Stimulated activated CD8-positive, alpha-beta memory T cell treated with anti-CD3 and anti-CD28 coated beads, Interleukin-15, amount 100 ng/mL, for 24 hours (primary cell): ENCODE data around the gene SMYD1.
A peak's percentile ranks its signal among the peaks of the same experiment; 100 is the strongest.

Experiments used
- DNase-seq: peaks from one replicate; pipeline ENCODE4 v3.0.0-alpha.2; 2020; ENCODE audit warnings: low read depth

Gene SMYD1

DNA sequence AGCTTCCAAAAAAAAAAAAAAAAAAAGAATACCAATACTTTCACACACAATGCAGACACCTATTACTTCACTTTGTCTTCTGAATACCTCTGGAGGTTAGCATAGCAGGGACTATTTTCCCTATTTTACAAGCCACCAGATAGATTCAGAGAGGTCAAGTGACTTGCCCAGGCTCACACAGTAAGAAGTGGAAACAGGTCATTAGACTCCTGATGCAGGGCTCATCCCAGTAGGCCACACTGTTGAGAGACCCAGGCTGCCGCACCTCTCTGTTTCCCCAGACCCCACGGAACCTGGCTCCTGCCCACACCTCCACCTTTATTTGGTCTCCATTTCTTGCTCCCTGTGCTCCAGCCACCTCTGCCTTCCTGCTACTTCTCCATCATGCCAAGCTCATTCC is 19.4 kb downstream of the SMYD1 start:
- no peak for DNase-seq

DNA sequence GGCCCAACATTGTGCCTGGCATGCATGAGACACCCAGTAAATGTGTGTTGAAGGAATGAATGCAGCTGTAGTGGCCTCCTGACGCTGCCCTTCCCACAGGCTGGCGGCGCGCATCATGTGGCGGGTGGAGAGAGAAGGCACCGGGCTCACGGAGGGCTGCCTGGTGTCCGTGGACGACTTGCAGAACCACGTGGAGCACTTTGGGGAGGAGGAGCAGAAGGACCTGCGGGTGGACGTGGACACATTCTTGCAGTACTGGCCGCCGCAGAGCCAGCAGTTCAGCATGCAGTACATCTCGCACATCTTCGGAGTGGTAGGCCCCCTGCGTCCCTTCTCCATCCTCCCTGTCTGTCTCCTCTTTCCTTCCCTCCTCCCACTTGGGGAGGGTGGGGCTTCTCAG is 20.1 kb downstream of the SMYD1 start:
- no peak for DNase-seq

GRCh38 chr2:88088999-88089398 is 21.4 kb downstream of the SMYD1 start:
- DNase-seq = no peak

GRCh38 chr2:88090446-88091283 is 23.0 kb downstream of the SMYD1 start:
- DNase-seq = peak; percentile 1

- no peak for DNase-seq
Measured at GRCh38 chr2:88091943-88092342, 24.3 kb downstream of the SMYD1 start.

DNA sequence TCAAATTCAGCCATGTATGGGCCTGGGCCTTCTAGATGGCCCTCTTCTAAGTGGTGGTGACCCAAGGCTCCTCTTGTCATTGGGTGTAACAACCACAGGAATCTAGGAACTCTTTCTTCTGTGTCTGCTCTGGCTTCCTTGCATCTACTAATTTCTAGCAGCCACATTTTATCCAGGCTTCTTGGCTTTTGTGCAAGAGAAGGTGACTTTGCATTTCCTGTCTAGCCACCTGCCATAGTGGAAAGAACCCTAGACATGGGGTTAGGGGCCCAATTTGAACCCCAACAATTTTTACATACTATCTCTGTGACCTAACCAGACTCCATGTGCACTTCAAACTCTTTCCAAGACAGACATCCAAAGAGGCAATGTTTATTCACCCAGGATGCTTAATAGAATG is 25.1 kb downstream of the SMYD1 start:
- no peak for DNase-seq

- DNase-seq = no peak
Measured at GRCh38 chr2:88095022-88095421, 27.4 kb downstream of the SMYD1 start.

DNA sequence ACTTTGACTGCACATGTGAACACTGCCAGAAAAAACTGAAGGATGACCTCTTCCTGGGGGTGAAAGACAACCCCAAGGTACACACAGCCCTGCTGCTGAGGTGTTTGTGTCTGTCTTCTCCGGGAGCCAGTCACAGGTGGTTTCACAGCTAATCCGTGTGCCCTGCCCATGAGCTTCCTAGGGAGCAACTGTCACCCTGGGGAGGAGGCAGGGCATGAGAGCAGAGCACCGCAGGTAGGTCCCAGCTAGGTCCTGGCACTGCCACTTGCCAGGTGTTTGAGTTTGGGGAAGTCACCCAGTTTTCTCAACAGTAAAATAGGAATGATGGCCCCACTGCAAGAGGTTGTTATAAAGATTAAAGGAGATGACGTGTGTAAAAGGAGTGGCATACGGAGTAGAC is 29.1 kb downstream of the SMYD1 start:
- DNase-seq = no peak

DNA sequence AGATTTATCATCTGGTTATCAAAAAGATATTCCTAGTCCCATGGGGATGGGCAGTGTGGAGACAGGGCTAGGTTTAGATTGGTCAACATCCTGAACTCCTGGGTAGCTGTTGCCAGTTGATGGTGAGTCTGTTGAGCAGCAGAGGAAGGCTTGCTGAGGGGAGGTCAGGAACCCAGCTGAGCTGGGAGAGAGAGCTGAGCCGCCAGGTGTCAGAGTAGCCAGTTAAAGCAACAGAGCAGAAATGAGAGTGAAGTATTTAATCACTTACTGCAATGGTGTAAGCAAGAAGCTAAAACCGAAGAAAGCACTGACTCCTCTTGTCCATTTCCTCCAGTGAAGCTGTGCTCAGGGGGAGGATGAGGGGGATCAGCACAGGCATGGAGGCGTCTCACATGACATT is 29.6 kb downstream of the SMYD1 start:
- no peak for DNase-seq

DNA sequence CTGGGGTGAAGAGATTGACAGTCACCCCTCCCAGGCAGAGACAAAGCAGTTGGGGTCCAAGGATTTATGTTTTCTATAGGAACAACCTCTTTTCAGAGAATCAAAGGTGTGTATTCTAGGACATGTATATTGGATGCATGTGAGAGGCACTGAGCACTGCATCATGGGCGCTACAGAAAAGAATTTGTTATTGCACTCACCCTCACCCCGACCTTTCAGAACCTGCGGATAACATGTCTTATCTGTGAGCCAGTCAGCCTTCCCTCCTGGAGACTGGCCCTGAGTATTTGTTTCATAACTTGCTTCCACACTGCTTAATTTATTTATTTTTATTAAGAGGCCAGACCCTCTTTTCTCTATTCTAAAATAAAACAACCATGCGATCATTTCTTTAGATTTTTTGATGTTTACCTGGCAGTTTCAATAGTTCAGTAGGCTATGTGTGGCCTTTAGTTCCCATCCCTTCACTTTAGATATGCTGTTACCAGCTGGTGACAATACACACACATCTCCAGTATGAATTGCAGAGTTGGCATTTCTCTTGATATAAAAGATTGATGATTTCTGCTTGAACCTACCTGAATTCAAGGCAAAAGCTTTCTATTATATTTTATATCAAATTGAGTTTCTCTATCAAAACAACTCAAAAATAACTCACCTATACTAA is 30.4 kb downstream of the SMYD1 start:
- DNase-seq = no peak

DNA sequence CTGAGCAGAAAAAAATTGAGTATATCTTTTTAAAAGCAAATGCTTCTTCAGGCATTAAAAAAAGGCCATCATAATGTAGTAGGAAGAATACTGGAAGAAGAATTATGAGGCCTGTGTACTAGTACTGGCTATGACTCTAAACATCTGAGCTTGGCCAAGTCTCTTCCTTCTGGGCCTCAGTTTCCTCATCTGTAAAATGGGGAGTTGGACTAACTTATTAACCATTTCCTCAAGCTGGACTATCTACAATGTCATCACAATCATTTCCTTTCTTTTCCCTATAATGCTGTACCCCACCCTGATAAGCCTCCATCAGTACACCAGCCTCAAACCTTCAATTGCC is 30.9 kb downstream of the SMYD1 start:
- no peak for DNase-seq

GRCh38 chr2:88099798-88100488 is 32.3 kb downstream of the SMYD1 start:
- no peak for DNase-seq

GRCh38 chr2:88100489-88100858 is 32.8 kb downstream of the SMYD1 start:
- no peak for DNase-seq

GRCh38 chr2:88108796-88109195 is 41.2 kb downstream of the SMYD1 start:
- DNase-seq = no peak

DNA sequence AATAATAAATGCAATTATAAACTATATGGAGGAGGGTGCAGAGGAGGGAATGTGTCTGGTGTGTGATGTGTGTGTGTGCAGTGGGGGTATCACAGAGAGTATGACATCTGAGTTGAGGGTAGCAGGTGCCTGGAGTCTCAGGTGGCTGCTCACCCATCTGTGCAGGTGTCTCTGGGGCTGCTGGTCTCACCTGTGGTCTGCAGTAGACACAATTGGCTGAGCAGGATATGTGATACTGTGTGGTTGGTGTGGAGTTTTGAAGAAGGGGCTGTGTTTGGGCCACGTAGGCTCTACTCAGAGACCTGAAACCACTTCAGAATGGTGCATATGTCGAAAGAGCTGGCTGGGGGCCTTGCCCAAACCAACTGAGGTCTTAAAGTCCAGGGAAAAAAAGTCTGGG is 43.2 kb downstream of the SMYD1 start:
- no peak for DNase-seq

- no peak for DNase-seq
Measured at GRCh38 chr2:88113069-88113468, 45.4 kb downstream of the SMYD1 start.

DNA sequence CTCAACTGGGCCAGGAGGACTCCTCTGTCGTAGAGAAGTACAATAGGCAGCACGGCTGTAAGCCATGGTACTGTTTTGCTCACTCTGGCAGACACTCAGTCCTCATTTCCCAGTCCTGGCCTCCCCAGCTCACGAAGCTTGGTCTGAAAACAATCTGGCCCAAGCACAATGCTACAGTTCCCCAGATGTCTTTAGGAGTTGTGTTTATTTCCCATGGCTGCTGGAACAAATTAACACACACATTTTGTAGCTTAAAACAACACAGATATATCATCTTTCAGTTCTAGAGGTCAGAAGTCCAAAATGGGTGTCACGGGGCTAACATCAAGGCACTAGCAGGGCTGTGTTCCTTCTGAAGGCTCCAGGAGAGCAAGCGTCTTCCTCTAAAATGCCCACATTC is 47.3 kb downstream of the SMYD1 start:
- DNase-seq = no peak

GRCh38 chr2:88115825-88116518 is 48.3 kb downstream of the SMYD1 start:
- no peak for DNase-seq

GRCh38 chr2:88116669-88117432 is 49.2 kb downstream of the SMYD1 start:
- DNase-seq = no peak

GRCh38 chr2:88117973-88118372 is 50.3 kb downstream of the SMYD1 start:
- DNase-seq = no peak

- no peak for DNase-seq
Measured at GRCh38 chr2:88121678-88122077, 54.1 kb downstream of the SMYD1 start.
